Common myeloid progenitor, CD34-positive (primary cell): ENCODE measurements around the gene CAT.
"Not testable (repeated sequence)": the region's sequence is repeated elsewhere in the genome, so short reads cannot be mapped to it uniquely, and the experiment has no call there.

Experiments used
- CTCF ChIA-PET: fragments of 350-600 bp; sonication (Branson Sonifier 250); formaldehyde crosslinking; loops from one replicate; lab custom pipeline; 2021; ENCODE audit warnings: antibody characterized with exemption; lab: Charles Lee
- POLR2A ChIA-PET: fragments of 350-600 bp; sonication (Branson Sonifier 250); formaldehyde crosslinking; loops from one replicate; lab custom pipeline; 2021; ENCODE audit warnings: antibody characterized with exemption; lab: Charles Lee
- DNase-seq, 3 donors: peaks; one replicate each; pipeline versions ENCODE4 v3.0.0 to v3.0.0-alpha.2; 2013
- H3K27ac ChIP-seq, 2 experiments: 1 replicate in 1 of 2; 2 replicates in 1 of 2; pipeline ENCODE4 v1.7.0; 2013; ENCODE audit warnings: inconsistent platforms in 2 of 2, low read length in 2 of 2, mild to moderate bottlenecking in 2 of 2, low read depth in 1 of 2, moderate library complexity in 1 of 2; ENCODE audit not compliant: severe bottlenecking in 2 of 2, insufficient read depth in 1 of 2, poor library complexity in 1 of 2
- H3K27me3 ChIP-seq, 5 experiments: replicated peaks in 2 of 5; 1 replicate in 3 of 5; 2 replicates in 2 of 5; pipeline versions ENCODE4 v1.6.1 to v1.7.0; 2013; ENCODE audit warnings: low read length in 4 of 5, mild to moderate bottlenecking in 2 of 5, moderate library complexity in 2 of 5, inconsistent platforms in 1 of 5; ENCODE audit not compliant: insufficient read depth in 5 of 5, control insufficient read depth in 4 of 5
- H3K36me3 ChIP-seq, 4 experiments: 1 replicate in 2 of 4; 2 replicates in 2 of 4; pipeline versions ENCODE4 v1.6.1 to v1.7.0; 2013; ENCODE audit warnings: low read length in 3 of 4, control low read depth in 1 of 4, mild to moderate bottlenecking in 1 of 4; ENCODE audit not compliant: control insufficient read depth in 4 of 4, insufficient read depth in 4 of 4
- H3K4me1 ChIP-seq, 4 experiments: 1 replicate in 3 of 4; 2 replicates in 1 of 4; pipeline versions ENCODE4 v1.6.1 to v1.7.1; 2013; ENCODE audit warnings: low read length in 3 of 4, mild to moderate bottlenecking in 3 of 4, control low read depth in 1 of 4, inconsistent platforms in 1 of 4, moderate library complexity in 1 of 4; ENCODE audit not compliant: control insufficient read depth in 4 of 4, insufficient read depth in 4 of 4; ENCODE audit errors: control extremely low read depth in 1 of 4
- H3K4me3 ChIP-seq, 7 experiments: 1 replicate in 4 of 7; 2 replicates in 3 of 7; pipeline versions ENCODE4 v1.5.1 to v1.7.0; 2013; ENCODE audit warnings: mild to moderate bottlenecking in 7 of 7, low read length in 6 of 7, moderate library complexity in 6 of 7, inconsistent platforms in 2 of 7, low read depth in 2 of 7, control low read depth in 1 of 7; ENCODE audit not compliant: insufficient read depth in 4 of 7, control insufficient read depth in 1 of 7; ENCODE audit errors: extremely low read depth in 1 of 7
- H3K9me3 ChIP-seq, 5 experiments: 1 replicate in 4 of 5; 2 replicates in 1 of 5; pipeline versions ENCODE4 v1.6.1 to v1.7.1; 2013; ENCODE audit warnings: low read length in 4 of 5, mild to moderate bottlenecking in 2 of 5, inconsistent platforms in 1 of 5, low read depth in 1 of 5, moderate library complexity in 1 of 5; ENCODE audit not compliant: control insufficient read depth in 4 of 5, insufficient read depth in 2 of 5; ENCODE audit errors: control extremely low read depth in 1 of 5
- WGBS: methylation state at CpG from one replicate; pipeline ENCODE4 v1.1.5; 2013; ENCODE audit not compliant: insufficient coverage; 5-methylcytosine and 5-hydroxymethylcytosine counted together

Gene CAT

GRCh38 chr11:34423300-34423699 lies 15.4 kb upstream of the CAT start:
- H3K9me3 ChIP-seq, result no peaks in the 10 kb centered on the region
- no peak for DNase-seq
- POLR2A ChIA-PET, result no interaction called here
- 98% methylated on average over 6 of the region's 7 CpGs for WGBS
- CTCF ChIA-PET, result interaction anchor here (0.8 kb wide), 1 partner anchor 45 kb away, joined by 3 read pairs; no protein-coding TSS in a partner anchor
- H3K27me3 ChIP-seq, result no peaks in the 10 kb centered on the region
- H3K36me3 ChIP-seq, result no peaks in the 10 kb centered on the region
- H3K27ac ChIP-seq, result no peak overlapping the region
- no peak overlapping the region for H3K4me3 ChIP-seq
- H3K4me1 ChIP-seq, result peaks cover 34 to 77% (median 53%) of the 10 kb centered on the region in 4 experiments

GRCh38 chr11:34424826-34425225 lies 13.9 kb upstream of the CAT start:
- WGBS, result 100% methylated on average over 1 of the region's 2 CpGs
- not testable (repeated sequence) for H3K36me3 ChIP-seq, H3K27ac ChIP-seq, H3K27me3 ChIP-seq, H3K9me3 ChIP-seq, DNase-seq, H3K4me3 ChIP-seq
- ChIA-PET CTCF (interaction anchor here (1.2 kb wide), 1 partner anchor 11 kb away, joined by 4 read pairs; no protein-coding TSS in a partner anchor), POLR2A (interaction anchor here (0.6 kb wide), 1 partner anchor 46 kb away, joined by 3 read pairs; no protein-coding TSS in a partner anchor)
- peaks cover 32 to 74% (median 52%) of the 10 kb centered on the region in 4 experiments for H3K4me1 ChIP-seq

DNA sequence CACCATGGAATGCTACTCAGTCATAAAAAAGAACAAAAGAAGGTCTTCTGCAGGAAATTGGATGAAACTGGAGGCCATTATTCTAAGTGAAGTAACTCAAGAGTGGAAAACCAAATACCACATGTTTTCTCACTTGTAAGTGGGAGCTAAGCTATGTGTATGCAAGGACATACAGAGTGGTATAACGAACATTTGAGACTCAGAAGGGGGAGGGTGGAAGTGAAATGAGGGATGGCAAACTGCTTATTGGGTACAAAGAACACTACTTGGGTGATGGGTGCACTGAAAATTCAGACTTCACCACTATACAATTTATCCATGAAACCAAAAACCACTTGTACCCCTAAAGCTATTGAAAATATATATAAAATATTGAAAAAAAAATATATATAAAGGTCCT lies 13.4 kb upstream of the CAT start:
- DNase-seq, result no peak
- CTCF ChIA-PET, result interaction anchor here (4.2 kb wide), 1 partner anchor 12 kb away, joined by 23 read pairs; the partner anchor contains the start of gene CAT
- H3K9me3 ChIP-seq, result no peaks in the 10 kb centered on the region
- POLR2A ChIA-PET, result interaction anchor here (0.6 to 1.3 kb wide), 2 partner anchors 13 to 47 kb away, joined by 3 read pairs; partner anchors contain the start of gene CAT
- whole genome bisulfite sequencing, result no CpG with 5 or more reads among the region's 1 CpG
- no peaks in the 10 kb centered on the region for H3K36me3 ChIP-seq
- H3K4me1 ChIP-seq, result peaks cover 34 to 77% (median 54%) of the 10 kb centered on the region in 4 experiments
- H3K4me3 ChIP-seq, result no peak overlapping the region
- H3K27me3 ChIP-seq, result no peaks in the 10 kb centered on the region
- H3K27ac ChIP-seq, result peak overlapping the region in 1 of 2 experiments; percentile 49

- 17% methylated on average over 1 of the region's 1 CpG for WGBS
- Histone ChIP-seq H3K4me3 (peak overlapping the region in 3 of 7 experiments; percentile 11 to 54 (median 37)), H3K4me1 (peaks cover 34 to 77% (median 54%) of the 10 kb centered on the region in 4 experiments), H3K27ac (peak overlapping the region in 1 of 2 experiments; percentile 49), H3K36me3 (no peaks in the 10 kb centered on the region), H3K27me3 (no peaks in the 10 kb centered on the region), H3K9me3 (no peaks in the 10 kb centered on the region)
- DNase-seq, result peak in 2 of 3 donors; percentile 73 to 76
- ChIA-PET POLR2A (interaction anchor here (1.3 kb wide), 1 partner anchor 12 kb away, joined by 3 read pairs; the partner anchor contains the start of gene CAT), CTCF (interaction anchor here (0.7 to 4.2 kb wide), 3 partner anchors 12 to 42 kb away, joined by 3 to 23 read pairs (median 3); partner anchors contain the start of gene CAT)
These were observed 12.9 kb upstream of the CAT start for GRCh38 chr11:34425867-34426266.

DNA sequence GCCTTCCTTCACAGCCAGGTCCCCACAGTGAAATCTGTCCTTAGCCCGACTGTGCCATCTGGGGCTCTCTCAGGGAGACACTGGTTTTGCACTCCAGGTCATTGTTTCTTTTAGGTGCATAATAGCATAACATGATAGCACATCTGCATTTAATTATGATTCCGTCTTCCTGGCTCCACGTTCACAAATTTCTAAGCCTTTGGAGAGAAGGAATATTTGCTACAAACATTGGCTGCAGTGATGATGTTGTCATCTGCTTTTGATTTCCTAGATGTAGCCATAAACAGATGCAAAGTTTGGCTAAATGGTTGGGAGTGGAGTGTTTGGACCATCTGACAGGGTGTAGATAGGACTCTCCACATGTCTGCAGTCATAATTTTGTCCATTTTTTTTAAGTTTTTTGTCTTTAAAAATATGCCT lies 12.0 kb upstream of the CAT start:
- no peaks in the 10 kb centered on the region for H3K9me3 ChIP-seq
- no peaks in the 10 kb centered on the region for H3K36me3 ChIP-seq
- H3K4me3 ChIP-seq, result peak overlapping the region in 1 of 7 experiments; percentile 7
- no peaks in the 10 kb centered on the region for H3K27me3 ChIP-seq
- H3K4me1 ChIP-seq, result peaks cover 34 to 83% (median 54%) of the 10 kb centered on the region in 4 experiments
- WGBS, result 93% methylated on average over 2 of the region's 3 CpGs
- DNase-seq, result peak in 2 of 3 donors; percentile 56 to 67
- ChIA-PET CTCF (interaction anchor here (0.7 to 4.2 kb wide), 5 partner anchors 10 to 61 kb away, joined by 3 to 23 read pairs (median 4); partner anchors contain the start of gene CAT), POLR2A (interaction anchor here (1.3 kb wide), 1 partner anchor 12 kb away, joined by 3 read pairs; the partner anchor contains the start of gene CAT)
- H3K27ac ChIP-seq, result peak overlapping the region in 1 of 2 experiments; percentile 49

GRCh38 chr11:34427186-34427805 lies 11.4 kb upstream of the CAT start:
- Histone ChIP-seq H3K27me3 (no peaks in the 10 kb centered on the region), H3K9me3 (no peaks in the 10 kb centered on the region), H3K4me1 (peaks cover 34 to 83% (median 52%) of the 10 kb centered on the region in 4 experiments), H3K36me3 (no peaks in the 10 kb centered on the region), H3K27ac (no peak overlapping the region), H3K4me3 (no peak overlapping the region)
- ChIA-PET POLR2A (interaction anchor here (0.6 kb wide), 1 partner anchor 8 kb away, joined by 3 read pairs; no protein-coding TSS in a partner anchor), CTCF (interaction anchor here (0.6 to 4.2 kb wide), 6 partner anchors 10 to 253 kb away, joined by 3 to 23 read pairs (median 4); partner anchors contain the start of gene CAT)
- DNase-seq, result peak; percentile 67 to 81 (median 75)
- 0% methylated on average over 1 of the region's 4 CpGs for WGBS
